D721Med (cell line): ENCODE data around the gene ST3GAL3.

Experiments used
- DNase-seq: peaks from one replicate; pipeline ENCODE4 v3.0.0; 2011; ENCODE audit warnings: low spot score; ENCODE audit not compliant: insufficient read length
- FAIRE-seq: peaks from 2 replicates; lab custom pipeline; 2011; peaks lifted over from hg19 to GRCh38; lab: Jason Lieb, UNC
- TF ChIP-seq, protein P1 (sequence below): IDR thresholded peaks from 2 replicates; pipeline ENCODE4 v1.5.1; 2012; ENCODE audit warnings: mild to moderate bottlenecking, control low read depth; ENCODE audit not compliant: insufficient read depth; ENCODE audit errors: missing control alignments

The ST3GAL3 gene

DNA sequence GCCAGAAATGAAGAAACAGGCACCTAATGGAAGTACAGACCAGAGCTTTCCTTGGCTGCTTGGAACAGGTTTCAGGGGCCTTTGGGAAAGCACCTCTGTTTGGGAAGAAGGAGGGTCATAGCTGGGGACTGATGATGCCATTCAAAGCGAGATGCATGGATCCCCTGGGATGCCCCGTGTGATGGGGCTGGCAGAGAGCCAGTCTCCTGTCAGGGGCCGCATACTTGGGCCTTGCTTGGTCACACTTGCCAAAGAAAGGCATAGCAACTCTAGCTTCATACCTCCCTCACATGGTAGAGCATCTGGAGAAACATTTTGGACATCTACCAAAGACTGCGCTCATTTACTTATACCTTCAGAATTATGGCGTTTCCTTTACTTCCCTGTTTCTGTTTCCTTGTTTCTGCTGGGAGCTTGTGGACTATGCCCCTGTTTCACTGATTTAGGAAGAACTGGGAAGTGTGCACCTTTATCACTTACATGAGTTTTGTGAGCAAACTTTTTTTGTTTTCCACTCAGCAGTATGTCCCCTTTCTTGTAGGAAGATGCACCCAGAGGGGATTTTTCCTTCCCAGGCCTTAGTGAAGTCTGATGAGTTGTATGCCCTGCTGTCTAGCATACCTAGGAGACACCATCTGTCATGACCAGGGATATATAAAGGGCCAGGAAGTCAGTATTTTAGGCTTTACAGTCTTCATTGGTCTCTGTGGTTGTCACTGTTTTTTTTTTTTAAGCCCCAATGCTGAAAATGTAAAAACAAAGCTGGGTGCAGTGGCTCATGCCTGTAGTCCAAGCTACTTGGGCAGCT, 19.8 kb upstream of the ST3GAL3 start:
- no peak for FAIRE-seq

DNA sequence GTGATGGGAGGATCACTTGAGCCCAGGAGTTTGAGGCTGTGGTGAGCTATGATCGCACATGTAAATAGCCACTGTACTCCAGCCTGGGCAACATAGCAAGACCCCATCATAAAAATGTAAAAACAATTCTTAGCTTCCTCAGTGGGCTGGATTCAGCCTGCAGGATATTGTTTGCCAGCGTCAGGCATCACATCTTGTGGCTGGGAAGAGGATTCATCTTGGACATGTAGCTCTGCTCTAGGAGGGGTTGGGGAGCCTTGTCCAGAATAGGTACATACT, 19.3 kb upstream of the ST3GAL3 start:
- DNase-seq (no peak), FAIRE-seq (no peak)
- TF ChIP-seq, protein P1, sequence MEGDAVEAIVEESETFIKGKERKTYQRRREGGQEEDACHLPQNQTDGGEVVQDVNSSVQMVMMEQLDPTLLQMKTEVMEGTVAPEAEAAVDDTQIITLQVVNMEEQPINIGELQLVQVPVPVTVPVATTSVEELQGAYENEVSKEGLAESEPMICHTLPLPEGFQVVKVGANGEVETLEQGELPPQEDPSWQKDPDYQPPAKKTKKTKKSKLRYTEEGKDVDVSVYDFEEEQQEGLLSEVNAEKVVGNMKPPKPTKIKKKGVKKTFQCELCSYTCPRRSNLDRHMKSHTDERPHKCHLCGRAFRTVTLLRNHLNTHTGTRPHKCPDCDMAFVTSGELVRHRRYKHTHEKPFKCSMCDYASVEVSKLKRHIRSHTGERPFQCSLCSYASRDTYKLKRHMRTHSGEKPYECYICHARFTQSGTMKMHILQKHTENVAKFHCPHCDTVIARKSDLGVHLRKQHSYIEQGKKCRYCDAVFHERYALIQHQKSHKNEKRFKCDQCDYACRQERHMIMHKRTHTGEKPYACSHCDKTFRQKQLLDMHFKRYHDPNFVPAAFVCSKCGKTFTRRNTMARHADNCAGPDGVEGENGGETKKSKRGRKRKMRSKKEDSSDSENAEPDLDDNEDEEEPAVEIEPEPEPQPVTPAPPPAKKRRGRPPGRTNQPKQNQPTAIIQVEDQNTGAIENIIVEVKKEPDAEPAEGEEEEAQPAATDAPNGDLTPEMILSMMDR: no peak

More for the DNA sequence above, 19.8 kb upstream of the ST3GAL3 start:
- DNase-seq: no peak
- TF ChIP-seq, protein P1: no peak

DNA sequence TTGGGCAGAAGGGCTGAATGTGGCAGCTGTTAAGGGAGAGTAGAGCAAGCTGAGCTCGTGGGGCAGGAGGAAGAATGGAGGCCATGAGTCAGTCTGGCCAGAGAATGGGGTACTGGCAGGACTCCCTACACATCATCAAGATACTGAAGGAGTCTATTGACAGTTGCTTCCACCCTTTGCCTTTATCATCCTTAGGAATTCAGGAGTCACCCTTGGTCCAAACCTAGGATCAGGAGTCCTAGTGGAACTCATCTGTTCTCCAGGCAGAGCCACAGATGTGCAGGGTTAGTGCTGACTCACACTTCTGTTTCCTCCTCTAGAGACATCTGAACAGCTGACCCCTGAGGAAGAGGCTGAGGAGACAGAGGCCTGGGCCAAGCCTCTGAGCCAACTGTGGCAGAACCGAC, 18.7 kb upstream of the ST3GAL3 start:
- no peak for FAIRE-seq

DNA sequence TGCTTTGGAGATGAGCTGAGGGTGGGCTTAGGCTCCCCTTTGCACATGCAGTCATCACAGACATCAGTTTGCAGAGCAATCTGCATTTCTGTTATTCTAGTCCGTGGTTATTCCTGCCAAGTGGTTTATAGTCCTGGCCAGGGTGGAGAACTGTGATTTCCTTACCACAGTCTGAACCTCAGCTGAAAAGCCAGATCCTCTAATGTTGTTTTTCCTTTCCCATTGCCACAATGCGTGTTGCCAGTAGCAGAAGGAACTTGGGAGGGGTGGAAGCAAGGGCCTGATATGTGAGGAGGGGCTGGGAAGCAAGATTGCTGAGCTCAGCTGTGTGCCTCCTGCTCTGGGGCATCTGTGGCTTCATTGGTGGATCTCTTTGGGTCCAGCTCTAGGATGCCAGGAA, 18.0 kb upstream of the ST3GAL3 start:
- TF ChIP-seq, protein P1: no peak
- FAIRE-seq: no peak
- DNase-seq: no peak

More for the DNA sequence above, 18.7 kb upstream of the ST3GAL3 start:
- DNase-seq: no peak
- TF ChIP-seq, protein P1: no peak

DNA sequence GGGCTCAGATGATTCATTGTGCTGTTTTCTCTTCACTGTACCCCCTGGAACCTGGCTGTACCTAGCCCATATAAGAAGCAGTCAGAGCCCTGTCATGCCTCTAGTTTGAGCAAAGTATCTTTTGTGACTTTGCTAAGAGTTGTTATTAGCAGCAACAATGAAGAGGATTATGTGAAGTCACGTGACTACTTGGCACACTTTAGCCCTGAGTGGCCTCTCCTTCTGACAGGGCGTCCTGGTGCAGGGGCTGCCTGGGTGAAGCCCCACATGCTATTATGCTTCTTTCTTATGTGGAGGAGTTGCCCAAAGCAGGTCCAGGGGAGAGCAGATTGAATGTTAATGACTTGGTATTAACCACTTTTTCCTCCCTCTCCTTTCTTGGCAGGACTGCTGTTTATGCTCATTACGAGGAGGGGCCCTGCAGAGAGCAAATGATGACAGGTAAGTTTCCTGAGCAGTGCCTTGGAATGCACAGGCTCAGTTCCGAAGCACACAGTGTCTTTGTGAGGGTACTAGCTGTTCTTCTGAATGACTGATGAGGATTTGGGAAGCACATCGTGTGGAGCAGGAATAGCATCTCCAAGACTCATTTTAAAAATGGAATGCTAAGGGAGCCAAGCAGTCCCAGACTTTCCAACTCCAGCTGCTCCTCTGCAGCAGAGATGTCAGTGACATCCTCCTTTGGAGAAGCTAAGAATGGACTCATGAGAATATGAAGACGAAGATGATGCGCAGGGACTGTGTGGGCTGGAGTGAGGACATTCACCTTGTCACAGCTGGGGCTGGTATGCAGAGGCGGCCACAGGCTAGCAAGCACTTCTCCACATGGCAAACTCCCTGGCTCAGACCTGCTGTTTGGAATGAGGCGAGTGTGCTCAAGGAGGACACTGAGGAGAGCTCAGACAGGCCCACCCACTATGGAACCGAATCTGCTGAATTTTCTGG, 15.2 kb upstream of the ST3GAL3 start:
- no peak for FAIRE-seq
- TF ChIP-seq, protein P1: no peak
- no peak for DNase-seq

DNA sequence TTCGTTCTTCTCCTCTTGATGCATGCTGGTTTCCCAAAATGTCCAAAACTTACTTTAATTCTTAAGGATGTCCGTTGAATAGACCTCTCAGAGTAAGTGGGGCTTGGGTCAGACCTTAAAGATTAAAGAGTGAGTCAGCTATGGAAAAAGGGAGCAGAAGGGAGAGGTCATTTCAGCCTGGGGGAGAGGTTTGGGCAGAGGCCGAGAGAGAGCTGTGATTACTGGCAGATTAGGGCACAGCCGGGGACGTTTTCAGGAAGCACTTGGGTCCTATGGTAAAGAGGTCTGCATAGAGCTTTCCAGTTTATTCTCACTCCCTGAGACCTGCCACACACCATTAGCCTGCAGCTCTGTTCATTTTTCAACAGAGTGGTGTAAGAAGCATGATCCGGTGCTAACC, 14.0 kb upstream of the ST3GAL3 start:
- FAIRE-seq (no peak), DNase-seq (no peak)

More for the DNA sequence above, 14.0 kb upstream of the ST3GAL3 start:
- TF ChIP-seq, protein P1: no peak
